Esophagus muscularis mucosa (tissue), 3 donors: ENCODE measurements around the gene TEX44.

Source experiments
- CTCF ChIP-seq, 3 experiments: fragments of 200-600 bp in 2 of 3; fragments of 450-650 bp in 1 of 3; sonication (generic) in 2 of 3; IDR thresholded peaks; one replicate each; pipeline ENCODE4 v1.5.1; 2017 to 2019; ENCODE audit warnings: antibody characterized with exemption in 3 of 3, mild to moderate bottlenecking in 2 of 3, moderate library complexity in 1 of 3
- POLR2AphosphoS5 ChIP-seq, 2 donors: sonication (generic); formaldehyde crosslinking; IDR thresholded peaks; one replicate each; pipeline ENCODE4 v1.6.1; 2017; ENCODE audit warnings: antibody characterized with exemption in 2 of 2

- no peak for TF ChIP-seq CTCF (IDR thresholded peaks at IDR 0.05)
- TF ChIP-seq POLR2AphosphoS5 (IDR thresholded peaks at IDR 0.05): no peak
Observed at GRCh38 chr2:231606941-231607340, 14.3 kb downstream of the TEX44 start.
